Fibroblast of skin of right quadriceps (primary cell): Measurements from ENCODE around the gene PPAN.

Experiments
- DNase-seq: peaks from one replicate; pipeline ENCODE4 v3.0.0-alpha.2; 2013

Gene PPAN

GRCh38 chr19:10141973-10142372 lies 35.8 kb downstream of the PPAN start:
- no peak for DNase-seq

- no peak for DNase-seq
Measured at GRCh38 chr19:10142701-10143375, 36.7 kb downstream of the PPAN start.

GRCh38 chr19:10143681-10144080 lies 37.5 kb downstream of the PPAN start:
- DNase-seq: no peak

GRCh38 chr19:10144361-10144760 lies 38.2 kb downstream of the PPAN start:
- DNase-seq: no peak

- no peak for DNase-seq
Measured at GRCh38 chr19:10145031-10145430, 38.9 kb downstream of the PPAN start.

GRCh38 chr19:10146142-10146541 lies 40.0 kb downstream of the PPAN start:
- no peak for DNase-seq

GRCh38 chr19:10149427-10149826 lies 43.3 kb downstream of the PPAN start:
- no peak for DNase-seq

GRCh38 chr19:10151521-10151920 lies 45.4 kb downstream of the PPAN start:
- DNase-seq: no peak

GRCh38 chr19:10152100-10152499 lies 45.9 kb downstream of the PPAN start:
- no peak for DNase-seq

GRCh38 chr19:10155839-10156238 lies 49.7 kb downstream of the PPAN start:
- no peak for DNase-seq

GRCh38 chr19:10158071-10158470 lies 51.9 kb downstream of the PPAN start:
- no peak for DNase-seq

- DNase-seq: no peak
Measured at GRCh38 chr19:10158485-10158884, 52.3 kb downstream of the PPAN start.

GRCh38 chr19:10159610-10160009 lies 53.4 kb downstream of the PPAN start:
- no peak for DNase-seq
